ENCODE measurements around the gene KDELR1. TPM values are rescaled to one million over a fixed set of nuclear protein-coding genes. Genes with fewer than 3 reads are reported as not detected.

The KDELR1 gene
- total and polyA plus RNA-seq, 9 of the 15 experiments (the other 6 are each of a cell fraction or from before 2014, with no cell fraction given), result 6.1 to 165 (median 58.5) TPM

GRCh38 chr19:48390188-48391099 is 907 bp downstream of the KDELR1 start (continued):
- TF ChIP-seq YY1 (IDR thresholded peaks at IDR 0.05; ENCODE audit: borderline replicate concordance in 1 of 3, control insufficient read depth in 1 of 3, extremely low read depth in 1 of 3, insufficient read depth in 3 of 3, insufficient read length in 1 of 3, insufficient replicate concordance in 2 of 3, low read depth in 1 of 3, low read length in 2 of 3), result peak in 2 of 3 experiments; percentile 69 to 80
- 0 out of 2 replicates have a peak, but pooled peaks have one; percentile 74 for TF ChIP-seq ZNF740 (CRISPR knock-in tag; IDR thresholded peaks at IDR 0.05)
- TF ChIP-seq ZNF740 (tag; IDR thresholded peaks at IDR 0.05), result no peak
- TF ChIP-seq JUN (IDR thresholded peaks at IDR 0.05; ENCODE audit: borderline replicate concordance, low read depth, low read length), result no peak
- TF ChIP-seq JUN (CRISPR knock-in tag; IDR thresholded peaks at IDR 0.05; ENCODE audit: borderline replicate concordance), result peak; percentile 69; the same call in 1 of the 2 replicates
- no peak for TF ChIP-seq CBX2 (IDR thresholded peaks at IDR 0.05; ENCODE audit: insufficient read depth, low read length, poor library complexity, severe bottlenecking)
- no peak for TF ChIP-seq STAT5A (IDR thresholded peaks at IDR 0.05; ENCODE audit: borderline replicate concordance, low read length)
- TF ChIP-seq ZNF316 (IDR thresholded peaks at IDR 0.05), result no peak
- no peak for TF ChIP-seq TCF7L2 (IDR thresholded peaks at IDR 0.05; ENCODE audit: low read depth, low read length)
- TF ChIP-seq HNRNPL (IDR thresholded peaks at IDR 0.05; ENCODE audit: low read depth, low read length), result no peak
- no peak for TF ChIP-seq HSF4 (CRISPR knock-in tag; IDR thresholded peaks at IDR 0.05; ENCODE audit: borderline replicate concordance)
- TF ChIP-seq MYNN (IDR thresholded peaks at IDR 0.05), result 0 out of 2 replicates have a peak, but pooled peaks have one; percentile 48
- no peak for TF ChIP-seq MYNN (CRISPR knock-in tag; IDR thresholded peaks at IDR 0.05)
- no peak for TF ChIP-seq CHD7 (IDR thresholded peaks at IDR 0.05; ENCODE audit: low read depth, low read length)

Measured in K562 (cell line).